Measurements from ENCODE around the gene TTLL4.
"Not testable (repeated sequence)": the region's sequence is repeated elsewhere in the genome, so short reads cannot be mapped to it uniquely, and the experiment has no call there.

TTLL4 gene

GRCh38 chr2:218761795-218762194 lies 51.2 kb downstream of the TTLL4 start:
- no peak overlapping the region for H3K27ac ChIP-seq (replicated peaks)
- no peak for DNase-seq (ENCODE audit: low read depth in 1 of 2, low spot score in 1 of 2)
- TF ChIP-seq GABPA (IDR thresholded peaks at IDR 0.05; ENCODE audit: low read depth) (no peak), POLR2AphosphoS5 (IDR thresholded peaks at IDR 0.05; ENCODE audit: low read depth) (no peak)
- no peaks in the 10 kb centered on the region for H3K27me3 ChIP-seq (ENCODE audit: insufficient read depth, poor library complexity, severe bottlenecking)
- H3K4me3 ChIP-seq (replicated peaks; ENCODE audit: insufficient read depth, low read length): no peak overlapping the region

- DNase-seq (ENCODE audit: low read depth in 1 of 2, low spot score in 1 of 2); H3K27me3 ChIP-seq (ENCODE audit: insufficient read depth, poor library complexity, severe bottlenecking): not testable (repeated sequence)
Measured at GRCh38 chr2:218772759-218773158, 62.1 kb downstream of the TTLL4 start.

GRCh38 chr2:218773881-218774280 lies 63.2 kb downstream of the TTLL4 start:
- no peaks in the 10 kb centered on the region for H3K27me3 ChIP-seq (ENCODE audit: insufficient read depth, poor library complexity, severe bottlenecking)
- H3K27ac ChIP-seq (replicated peaks): no peak overlapping the region
- H3K4me3 ChIP-seq (replicated peaks; ENCODE audit: insufficient read depth, low read length): no peak overlapping the region
- TF ChIP-seq SPI1 (IDR thresholded peaks at IDR 0.05; ENCODE audit: borderline replicate concordance, low read depth) (no peak), REST (IDR thresholded peaks at IDR 0.05; ENCODE audit: insufficient replicate concordance, low read depth) (no peak), POLR2AphosphoS5 (IDR thresholded peaks at IDR 0.05; ENCODE audit: low read depth) (no peak), CTCF (IDR thresholded peaks at IDR 0.05; ENCODE audit: insufficient read depth, low read length) (no peak), GABPA (IDR thresholded peaks at IDR 0.05; ENCODE audit: low read depth) (no peak)
- DNase-seq (ENCODE audit: low read depth in 1 of 2, low spot score in 1 of 2): no peak

More at GRCh38 chr2:218772759-218773158, 62.1 kb downstream of the TTLL4 start:
- not testable (repeated sequence) for H3K27ac ChIP-seq (replicated peaks); H3K4me3 ChIP-seq (replicated peaks; ENCODE audit: insufficient read depth, low read length)

GRCh38 chr2:218776488-218776887 lies 65.9 kb downstream of the TTLL4 start:
- TF ChIP-seq GABPA (IDR thresholded peaks at IDR 0.05; ENCODE audit: low read depth) (no peak), SPI1 (IDR thresholded peaks at IDR 0.05; ENCODE audit: borderline replicate concordance, low read depth) (peak; percentile 79)
- no peaks in the 10 kb centered on the region for H3K27me3 ChIP-seq (ENCODE audit: insufficient read depth, poor library complexity, severe bottlenecking)
- no peak overlapping the region; the same call in none of the 2 replicates for H3K27ac ChIP-seq (replicated peaks)
- DNase-seq (ENCODE audit: low read depth in 1 of 2, low spot score in 1 of 2): peak in 1 of 2 experiments; percentile 20
- H3K4me3 ChIP-seq (replicated peaks; ENCODE audit: insufficient read depth, low read length): no peak overlapping the region

GRCh38 chr2:218777276-218777990 lies 66.8 kb downstream of the TTLL4 start:
- Histone ChIP-seq H3K27ac (replicated peaks) (no peak overlapping the region), H3K27me3 (ENCODE audit: insufficient read depth, poor library complexity, severe bottlenecking) (no peaks in the 10 kb centered on the region), H3K4me3 (replicated peaks; ENCODE audit: insufficient read depth, low read length) (no peak overlapping the region)
- no peak for DNase-seq (ENCODE audit: low read depth in 1 of 2, low spot score in 1 of 2)
- TF ChIP-seq REST (IDR thresholded peaks at IDR 0.05; ENCODE audit: insufficient replicate concordance, low read depth) (no peak), GABPA (IDR thresholded peaks at IDR 0.05; ENCODE audit: low read depth) (no peak), CTCF (IDR thresholded peaks at IDR 0.05; ENCODE audit: insufficient read depth, low read length) (no peak), SPI1 (IDR thresholded peaks at IDR 0.05; ENCODE audit: borderline replicate concordance, low read depth) (no peak), POLR2AphosphoS5 (IDR thresholded peaks at IDR 0.05; ENCODE audit: low read depth) (no peak)
